NCI-H1105 treated with DMSO at 0.1 percent for 48 hours (cell line): Measurements from ENCODE around the gene SLC37A2.

Experiments used
- DNase-seq: peaks from one replicate; lab custom pipeline; 2025; lab: John Stamatoyannopoulos, UW

The SLC37A2 gene

DNA sequence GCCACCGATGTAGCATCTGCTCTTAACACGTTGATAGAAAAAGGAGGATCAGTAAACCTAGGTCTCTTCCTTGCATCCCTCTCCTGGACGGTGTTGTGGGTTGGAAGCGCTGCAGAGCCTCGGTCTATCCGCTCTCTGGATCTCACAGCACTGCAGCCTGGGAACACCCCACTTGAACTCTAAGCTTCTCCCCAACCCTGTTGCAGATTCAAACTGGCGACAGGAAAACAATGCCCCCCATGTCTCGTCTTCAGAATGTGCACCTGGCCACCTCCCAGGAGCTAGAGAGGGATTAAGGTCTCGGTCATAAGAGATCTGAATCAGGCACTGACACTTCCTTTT lies 47.9 kb downstream of the SLC37A2 start:
- peak; percentile 72 for DNase-seq

- peak; percentile 100 for DNase-seq
These were observed 48.5 kb downstream of the SLC37A2 start, which contains the start of gene TMEM218 for GRCh38 chr11:125111343-125112207. Gene TMEM218, minus strand, starts transcription at chr11:125111626. Its CDS starts 9,385 bp downstream, at chr11:125102241.

DNA sequence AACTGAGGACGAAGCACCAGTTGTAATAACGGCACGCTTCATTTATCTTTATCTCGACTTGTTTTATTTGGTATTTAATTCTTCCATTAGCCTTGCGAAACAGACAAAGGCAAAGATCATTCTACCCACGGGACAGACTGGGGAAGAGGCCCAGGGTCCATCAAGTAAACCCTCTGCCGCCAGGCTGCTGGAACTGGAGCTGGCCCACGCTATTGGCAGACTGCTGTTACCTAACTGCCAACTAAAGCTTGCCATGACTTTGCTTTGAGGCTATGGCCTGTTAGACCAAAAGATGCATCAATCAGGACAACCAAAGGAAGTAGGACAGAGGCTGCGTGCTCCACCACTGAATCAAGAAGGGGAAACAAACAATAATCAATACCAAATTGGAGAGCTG lies 49.1 kb downstream of the SLC37A2 start:
- no peak for DNase-seq

GRCh38 chr11:125114518-125114917 lies 51.4 kb downstream of the SLC37A2 start:
- no peak for DNase-seq

GRCh38 chr11:125117429-125117828 lies 54.3 kb downstream of the SLC37A2 start:
- no peak for DNase-seq

DNA sequence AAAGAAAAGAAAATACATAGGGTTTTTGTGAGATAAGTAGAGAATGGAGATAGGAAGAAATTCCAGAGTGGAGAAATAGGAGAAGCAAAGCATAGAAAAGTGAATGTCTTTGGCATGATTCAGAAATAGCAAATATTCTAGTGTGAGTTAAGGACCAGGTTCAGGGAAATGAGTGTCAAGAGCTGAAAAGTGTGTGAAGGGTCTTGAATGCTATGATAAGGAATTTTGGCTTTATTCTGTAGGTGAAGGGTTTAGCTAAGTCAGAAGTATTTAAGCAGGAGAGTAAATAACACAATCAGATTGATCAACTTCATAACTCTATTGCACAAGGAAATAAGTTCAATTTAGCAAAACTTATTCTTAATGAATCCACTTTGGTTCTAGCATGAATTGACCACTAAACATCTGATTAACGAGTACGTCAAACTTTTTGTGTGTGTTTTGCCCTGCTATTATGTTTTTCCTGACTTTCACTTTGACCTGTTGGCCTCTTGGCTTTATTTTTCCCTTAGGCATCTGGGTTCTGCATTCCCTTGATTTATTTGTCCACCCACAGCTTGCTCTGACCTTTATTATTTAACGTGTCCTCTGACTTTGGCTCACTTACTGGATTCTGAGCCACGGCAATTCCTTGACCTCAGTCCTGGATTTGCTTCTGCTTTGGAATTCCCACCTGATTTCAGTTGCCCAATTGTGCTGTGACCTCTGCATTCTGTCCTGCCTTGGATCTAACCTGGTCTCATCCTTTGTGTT lies 60.3 kb downstream of the SLC37A2 start:
- DNase-seq: no peak

- peak; percentile 23 for DNase-seq
These were observed 61.0 kb downstream of the SLC37A2 start for GRCh38 chr11:125123947-125124617.

DNA sequence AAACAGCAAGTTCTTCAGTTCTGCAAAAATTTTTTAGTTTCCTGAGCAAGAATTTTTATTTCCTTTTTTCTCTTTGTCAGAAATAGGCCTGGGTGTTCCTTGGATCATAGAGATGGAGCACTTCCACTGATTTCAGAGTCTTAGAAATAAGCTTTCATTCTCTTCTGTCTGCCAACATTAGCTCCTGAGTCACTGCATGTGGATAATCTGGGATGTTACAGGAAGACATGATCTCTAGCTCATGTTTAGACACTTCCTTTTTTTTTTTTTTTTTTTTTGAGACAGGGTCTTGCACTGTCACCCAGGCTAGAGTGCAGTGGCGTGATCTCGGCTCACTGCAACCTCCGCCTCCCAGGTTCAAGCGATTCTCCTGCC lies 61.5 kb downstream of the SLC37A2 start:
- no peak for DNase-seq

GRCh38 chr11:125128450-125128849 lies 65.3 kb downstream of the SLC37A2 start:
- DNase-seq: no peak

DNA sequence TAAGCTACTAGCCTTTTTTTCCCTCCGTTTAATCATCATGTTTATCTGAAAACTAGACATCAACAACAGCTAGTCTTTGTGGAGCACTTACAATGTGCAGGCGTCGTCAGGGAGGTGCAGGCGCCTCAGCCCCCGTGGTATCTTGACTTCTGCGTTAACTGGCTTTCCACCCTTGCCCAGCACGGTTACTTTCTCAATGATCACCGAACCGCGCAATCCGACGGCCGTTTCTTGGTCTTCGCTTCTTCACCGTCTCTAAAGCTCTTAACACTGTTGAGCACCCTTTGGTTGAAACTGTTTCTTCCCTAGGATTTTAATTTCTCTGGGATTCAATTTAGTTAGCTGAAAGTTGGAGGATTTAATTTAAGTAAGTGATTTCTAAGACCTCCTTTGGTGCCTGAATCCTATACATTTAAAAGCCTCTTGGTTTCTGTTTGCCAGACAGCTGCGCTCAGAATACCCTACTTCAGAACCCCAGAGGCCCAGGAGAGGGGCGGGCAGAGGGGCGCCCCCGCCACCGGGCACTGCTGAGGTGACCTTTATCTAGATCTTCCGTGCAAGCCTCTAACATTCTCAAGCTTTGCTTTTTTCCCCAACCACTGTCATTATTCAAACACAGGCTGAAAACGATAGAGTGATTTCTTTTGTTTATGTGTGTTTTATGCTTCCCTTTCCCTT lies 66.3 kb downstream of the SLC37A2 start:
- no peak for DNase-seq

DNA sequence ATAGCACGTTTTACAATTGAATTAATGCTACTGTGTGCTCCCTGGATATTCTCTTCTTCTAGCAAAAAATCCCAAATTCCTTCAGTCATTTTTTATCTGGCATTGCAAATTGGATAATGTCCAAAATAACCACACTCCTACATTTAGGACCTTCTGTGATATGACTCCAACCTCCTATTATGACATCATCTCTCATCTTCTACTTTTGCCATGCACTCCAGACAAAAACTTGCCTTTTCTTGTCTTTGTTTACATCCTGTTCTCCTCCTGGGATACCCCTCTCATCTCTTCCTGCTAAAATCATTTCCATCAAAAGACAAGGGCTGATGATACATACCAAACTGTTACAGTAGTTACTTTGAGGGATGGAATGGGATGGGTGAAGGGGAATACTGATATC lies 69.0 kb downstream of the SLC37A2 start:
- no peak for DNase-seq

GRCh38 chr11:125132596-125132995 lies 69.5 kb downstream of the SLC37A2 start:
- DNase-seq: no peak

GRCh38 chr11:125136001-125136400 lies 72.9 kb downstream of the SLC37A2 start:
- no peak for DNase-seq

DNA sequence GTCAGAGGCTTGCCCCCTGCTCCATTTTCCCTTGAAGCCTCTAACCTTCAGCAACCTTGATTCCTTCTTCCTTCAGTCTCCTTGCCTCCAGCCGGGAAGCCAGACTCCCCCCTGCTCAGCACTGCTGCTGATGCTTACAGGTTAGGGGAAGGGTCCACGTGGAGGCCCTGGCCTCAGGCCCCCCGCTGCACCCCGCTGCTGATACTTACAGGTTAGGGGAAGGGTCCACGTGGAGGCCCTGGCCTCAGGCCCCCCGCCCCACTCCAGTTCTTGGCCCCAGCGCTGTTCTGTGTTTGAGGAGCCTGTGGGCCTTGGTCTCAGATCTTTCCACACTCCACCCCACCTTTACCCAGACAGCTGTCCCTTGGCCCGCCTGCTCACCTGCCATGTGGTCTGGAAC lies 75.9 kb downstream of the SLC37A2 start:
- DNase-seq: no peak

- DNase-seq: no peak
These were observed 76.7 kb downstream of the SLC37A2 start for GRCh38 chr11:125139778-125140177.
